ENCODE results near the gene PRKCA.

GRCh38 chr17:66495035-66495434 is 192.6 kb downstream of the PRKCA start:
- TF ChIP-seq POLR2A (IDR thresholded peaks at IDR 0.05; ENCODE audit: low read depth, low read length), result no peak
- no peak for TF ChIP-seq TAF1 (IDR thresholded peaks at IDR 0.05; ENCODE audit: borderline replicate concordance, low read depth, low read length)
- no peak for TF ChIP-seq POLR2AphosphoS5 (IDR thresholded peaks at IDR 0.05; ENCODE audit: low read depth, low read length)
